H9 (cell line): ENCODE data around the gene CCR7. TPM values are rescaled to one million over a fixed set of nuclear protein-coding genes. Genes with fewer than 3 reads are reported as not detected.

Experiments
- DNase-seq: peaks from one replicate; pipeline ENCODE4 v3.0.0-alpha.2; 2017
- H2AFZ ChIP-seq: one replicate; pipeline ENCODE4 v1.6.1; 2013; ENCODE audit warnings: mild to moderate bottlenecking, low read length, control low read depth, moderate library complexity
- H2AK5ac ChIP-seq: 2 replicates; pipeline ENCODE4 v1.6.1; 2013; ENCODE audit warnings: low read length, control low read depth, mixed read lengths; ENCODE audit not compliant: insufficient read length
- H2BK120ac ChIP-seq: one replicate; pipeline ENCODE4 v1.6.1; 2013; ENCODE audit warnings: low read depth, mild to moderate bottlenecking, low read length, control low read depth, inconsistent platforms; ENCODE audit not compliant: poor library complexity, severe bottlenecking
- H2BK12ac ChIP-seq: 2 replicates; pipeline ENCODE4 v1.6.1; 2013; ENCODE audit warnings: low read length, control low read depth, mixed read lengths, low read depth; ENCODE audit not compliant: insufficient read length
- H2BK15ac ChIP-seq: 2 replicates; pipeline ENCODE4 v1.6.1; 2013; ENCODE audit warnings: low read depth, low read length, control low read depth
- H2BK20ac ChIP-seq: one replicate; pipeline ENCODE4 v1.6.1; 2013; ENCODE audit warnings: low read depth, mild to moderate bottlenecking, low read length, control low read depth, inconsistent platforms; ENCODE audit not compliant: poor library complexity, severe bottlenecking
- H2BK5ac ChIP-seq: 2 replicates; pipeline ENCODE4 v1.6.1; 2013; ENCODE audit warnings: low read length, control low read depth, mixed read lengths; ENCODE audit not compliant: insufficient read length
- H3K14ac ChIP-seq: 2 replicates; pipeline ENCODE4 v1.6.1; 2013; ENCODE audit warnings: low read length, control low read depth; ENCODE audit not compliant: insufficient read depth
- H3K18ac ChIP-seq: 2 replicates; pipeline ENCODE4 v1.6.1; 2013; ENCODE audit warnings: low read depth, mild to moderate bottlenecking, mixed read lengths, low read length, control low read depth; ENCODE audit not compliant: insufficient read length
- H3K23ac ChIP-seq: 2 replicates; pipeline ENCODE4 v1.6.1; 2013; ENCODE audit warnings: low read length, control low read depth, mixed read lengths, low read depth; ENCODE audit not compliant: insufficient read length
- H3K23me2 ChIP-seq: 2 replicates; pipeline ENCODE4 v1.6.1; 2013; ENCODE audit warnings: low read depth, mild to moderate bottlenecking, mixed read lengths, low read length, control low read depth; ENCODE audit not compliant: insufficient read length, poor library complexity, severe bottlenecking
- H3K27ac ChIP-seq: 2 replicates; pipeline ENCODE4 v1.5.1; 2013; ENCODE audit warnings: low read length, control low read depth, mixed read lengths, low read depth; ENCODE audit not compliant: insufficient read length
- H3K27me3 ChIP-seq: 2 replicates; pipeline ENCODE4 v1.6.1; 2013; ENCODE audit warnings: low read length, control low read depth, inconsistent platforms; ENCODE audit not compliant: insufficient read depth
- H3K4ac ChIP-seq: 2 replicates; pipeline ENCODE4 v1.6.1; 2013; ENCODE audit warnings: low read depth, mild to moderate bottlenecking, control low read depth, inconsistent platforms, low read length, moderate library complexity
- H3K4me1 ChIP-seq: 2 replicates; pipeline ENCODE4 v1.6.1; 2013; ENCODE audit warnings: low read length, control low read depth, inconsistent platforms; ENCODE audit not compliant: insufficient read depth
- H3K4me2 ChIP-seq: 2 replicates; pipeline ENCODE4 v1.6.1; 2013; ENCODE audit warnings: low read length, control low read depth, mixed read lengths; ENCODE audit not compliant: insufficient read length, insufficient read depth
- H3K56ac ChIP-seq: 2 replicates; pipeline ENCODE4 v1.6.1; 2013; ENCODE audit warnings: low read depth, mild to moderate bottlenecking, mixed read lengths, low read length, control low read depth; ENCODE audit not compliant: insufficient read length
- H3K79me1 ChIP-seq: 2 replicates; pipeline ENCODE4 v1.6.1; 2013; ENCODE audit warnings: low read depth, mild to moderate bottlenecking, moderate library complexity, low read length, control low read depth, inconsistent platforms; ENCODE audit not compliant: insufficient read depth, poor library complexity, severe bottlenecking
- H3K79me2 ChIP-seq: 2 replicates; pipeline ENCODE4 v1.6.1; 2013; ENCODE audit warnings: low read length, control low read depth, inconsistent platforms; ENCODE audit not compliant: insufficient read depth
- H3K9ac ChIP-seq: 2 replicates; pipeline ENCODE4 v1.6.1; 2013; ENCODE audit warnings: low read length, control low read depth, mixed read lengths; ENCODE audit not compliant: insufficient read length; ENCODE audit errors: extremely low read depth
- H3K9me3 ChIP-seq: one replicate; pipeline ENCODE4 v1.6.1; 2013; ENCODE audit warnings: low read depth, low read length, inconsistent platforms; ENCODE audit not compliant: control insufficient read depth
- H3T11ph ChIP-seq: one replicate; pipeline ENCODE4 v1.6.1; 2013; ENCODE audit warnings: mild to moderate bottlenecking, low read length, control low read depth, inconsistent platforms
- H4K20me1 ChIP-seq: one replicate; pipeline ENCODE4 v1.6.1; 2013; ENCODE audit not compliant: control insufficient read depth, insufficient read length, insufficient read depth
- H4K5ac ChIP-seq: 2 replicates; pipeline ENCODE4 v1.6.1; 2013; ENCODE audit warnings: low read depth, mild to moderate bottlenecking, mixed read lengths, low read length, control low read depth; ENCODE audit not compliant: insufficient read length
- H4K8ac ChIP-seq: replicated peaks from 2 replicates; pipeline ENCODE4 v1.6.1; 2013; ENCODE audit warnings: low read length, control low read depth, mixed read lengths, low read depth; ENCODE audit not compliant: insufficient read length
- H4K91ac ChIP-seq: 2 replicates; pipeline ENCODE4 v1.6.1; 2013; ENCODE audit warnings: low read depth, mild to moderate bottlenecking, moderate library complexity, mixed read lengths, low read length, control low read depth; ENCODE audit not compliant: insufficient read length
- H3K27ac Mint-ChIP-seq, 3 experiments: 2 replicates in 2 of 3; 3 replicates in 1 of 3; pipeline ENCODE4 v1.8.0; 2020 to 2021; ENCODE audit warnings: mixed read lengths in 3 of 3, mild to moderate bottlenecking in 1 of 3, moderate library complexity in 1 of 3
- H3K27me3 Mint-ChIP-seq: 2 replicates; pipeline ENCODE4 v1.8.0; 2021; ENCODE audit warnings: low read depth, mild to moderate bottlenecking, moderate library complexity, mixed read lengths
- H3K36me3 Mint-ChIP-seq, 3 experiments: 2 replicates in 2 of 3; 3 replicates in 1 of 3; pipeline ENCODE4 v1.8.0; 2020 to 2021; ENCODE audit warnings: low read depth in 3 of 3, mixed read lengths in 3 of 3; ENCODE audit not compliant: insufficient read depth in 1 of 3
- H3K4me1 Mint-ChIP-seq, 2 experiments: 2 replicates each; pipeline ENCODE4 v1.8.0; 2020; ENCODE audit warnings: mixed read lengths in 2 of 2
- H3K4me3 Mint-ChIP-seq, 2 experiments: 2 replicates in 1 of 2; 3 replicates in 1 of 2; pipeline ENCODE4 v1.8.0; 2020 to 2021; ENCODE audit warnings: mild to moderate bottlenecking in 2 of 2, mixed read lengths in 2 of 2, moderate library complexity in 1 of 2
- H3K9me3 Mint-ChIP-seq, 2 experiments: 2 replicates in 1 of 2; 3 replicates in 1 of 2; pipeline ENCODE4 v1.8.0; 2020; ENCODE audit warnings: mild to moderate bottlenecking in 2 of 2, mixed read lengths in 2 of 2, moderate library complexity in 1 of 2
- CTCF ChIP-seq: fragments of 200-600 bp; sonication (generic); conservative IDR thresholded peaks from 3 replicates; pipeline ENCODE4 v1.8.0; 2021; ENCODE audit warnings: antibody characterized with exemption, mild to moderate bottlenecking
- WGBS: extraction: QIAGEN DNeasy Blood & Tissue Kit; methylation state at CpG from one replicate; pipeline ENCODE4 v1.1.7; 2013; ENCODE audit warnings: missing lambda C conversion rate, low lambda C conversion rate, mixed read lengths; ENCODE audit not compliant: insufficient read length; ENCODE audit errors: extremely low coverage; 5-methylcytosine and 5-hydroxymethylcytosine counted together
- total RNA-seq: library from RNA; stranded (reverse); gene quantifications from 2 replicates; pipeline ENCODE4 v1.2.1, GENCODE V29; 2021

Gene CCR7
- total RNA-seq, 1 experiment from 2014 or later: 0.31 TPM

DNA sequence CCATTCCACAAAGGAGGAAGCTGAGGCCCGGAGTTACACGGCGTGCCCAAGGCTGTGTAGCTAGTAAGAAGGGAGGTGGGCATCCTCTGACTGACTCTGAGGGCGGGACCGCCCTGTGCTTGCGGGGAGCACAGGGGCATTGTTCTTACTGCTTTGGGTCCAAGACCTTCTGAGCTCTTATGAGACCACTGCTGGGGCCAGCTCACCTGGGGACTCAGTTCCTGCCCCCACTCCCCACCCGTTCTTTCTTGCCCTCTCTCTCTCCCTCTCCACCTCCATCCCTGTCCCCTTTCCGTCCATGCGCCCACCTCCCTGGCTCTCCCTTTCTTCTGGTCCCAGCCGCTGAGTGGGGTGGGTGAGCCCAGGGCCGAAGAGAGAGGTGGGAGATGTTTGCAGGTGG lies 19.6 kb downstream of the CCR7 start:
- H2AK5ac ChIP-seq: no peak overlapping the region
- no peaks in the 10 kb centered on the region for H3K79me1 ChIP-seq
- Mint-ChIP-seq H3K4me3 (no peak overlapping the region), H3K9me3 (peaks cover 0 to 3% of the 10 kb centered on the region in 2 experiments; a peak in 1 of 5 replicates), H3K36me3 (no peaks in the 10 kb centered on the region), H3K4me1 (peaks cover 22 to 36% of the 10 kb centered on the region in 2 experiments), H3K27ac (no peak overlapping the region; a peak in 1 of 7 replicates), H3K27me3 (no peaks in the 10 kb centered on the region; the same call in 1 of the 2 replicates)
- H3K14ac ChIP-seq: no peak overlapping the region
- H2BK5ac ChIP-seq: no peak overlapping the region
- peak; percentile 27 for DNase-seq
- H2BK120ac ChIP-seq: no peak overlapping the region
- no peaks in the 10 kb centered on the region for H3K23me2 ChIP-seq
- H2AFZ ChIP-seq: no peak overlapping the region
- no peaks in the 10 kb centered on the region for H3K9me3 ChIP-seq
- no peak for TF ChIP-seq CTCF
- no peak overlapping the region for H3K18ac ChIP-seq
- H3K23ac ChIP-seq: no peak overlapping the region
- no peak overlapping the region for H3K4ac ChIP-seq
- H3K4me2 ChIP-seq: no peak overlapping the region
- no peak overlapping the region for H3T11ph ChIP-seq
- no peak overlapping the region for H4K5ac ChIP-seq
- H3K27me3 ChIP-seq: no peaks in the 10 kb centered on the region
- H4K20me1 ChIP-seq: no peaks in the 10 kb centered on the region
- no peak overlapping the region for H4K91ac ChIP-seq
- no peak overlapping the region for H3K56ac ChIP-seq
- H3K4me1 ChIP-seq: no peaks in the 10 kb centered on the region; the same call in 1 of the 2 replicates
- H3K27ac ChIP-seq: no peak overlapping the region
- no CpG with 5 or more reads among the region's 11 CpGs for whole genome bisulfite sequencing
- H2BK12ac ChIP-seq: no peak overlapping the region
- H4K8ac ChIP-seq: no peak overlapping the region
- H3K79me2 ChIP-seq: no peaks in the 10 kb centered on the region
- H2BK15ac ChIP-seq: no peak overlapping the region
- no peak overlapping the region for H2BK20ac ChIP-seq
- H3K9ac ChIP-seq: no peak overlapping the region
